GM04503 (cell line): ENCODE results near the gene VTCN1.

ENCODE experiments used
- DNase-seq: peaks from one replicate; pipeline ENCODE4 v3.0.0-alpha.2; 2012; ENCODE audit warnings: low read depth

The VTCN1 gene

GRCh38 chr1:117094841-117095604 lies 115.7 kb downstream of the VTCN1 start:
- DNase-seq: peak; percentile 77

GRCh38 chr1:117093870-117094621 lies 116.7 kb downstream of the VTCN1 start:
- no peak for DNase-seq
